Testis (tissue), 3 donors: ENCODE measurements around the gene GDPD5. TPM values are rescaled to one million over a fixed set of nuclear protein-coding genes. Genes with fewer than 3 reads are reported as not detected.

Source experiments
- DNase-seq: peaks from one replicate; pipeline ENCODE4 v3.0.0-alpha.2; 2019
- H3K27ac ChIP-seq, 2 donors: fragments of 200-600 bp; sonication (generic); one replicate each; pipeline ENCODE4 v1.5.1; 2019
- H3K27me3 ChIP-seq: fragments of 200-600 bp; sonication (generic); one replicate; pipeline ENCODE4 v1.5.1; 2019
- H3K36me3 ChIP-seq: fragments of 200-600 bp; sonication (generic); one replicate; pipeline ENCODE4 v1.5.1; 2017; ENCODE audit warnings: low read depth; ENCODE audit errors: missing control alignments
- H3K4me1 ChIP-seq: fragments of 200-600 bp; sonication (generic); one replicate; pipeline ENCODE4 v1.5.1; 2019
- H3K4me3 ChIP-seq, 2 donors: fragments of 200-600 bp; sonication (generic); one replicate each; pipeline ENCODE4 v1.5.1; 2017 to 2019
- H3K9me3 ChIP-seq: fragments of 200-600 bp; sonication (generic); one replicate; pipeline ENCODE4 v1.5.1; 2017
- CTCF ChIP-seq, 3 experiments: fragments of 450-650 bp in 2 of 3; fragments of 200-600 bp in 1 of 3; sonication (generic) in 1 of 3; IDR thresholded peaks; one replicate each; pipeline ENCODE4 v1.5.1; 2016 to 2019; ENCODE audit warnings: antibody characterized with exemption in 3 of 3, mild to moderate bottlenecking in 2 of 3, moderate library complexity in 1 of 3
- POLR2A ChIP-seq: fragments of 450-650 bp; IDR thresholded peaks from one replicate; pipeline ENCODE4 v1.6.1; 2017; ENCODE audit warnings: antibody characterized with exemption, mild to moderate bottlenecking, moderate library complexity
- WGBS, 2 donors: methylation state at CpG; one replicate each; pipeline ENCODE4 v1.1.5; 2018; 5-methylcytosine and 5-hydroxymethylcytosine counted together
- intact Hi-C: fragments of 100-400 bp; cut with DNase I; formaldehyde crosslinking; loops from one replicate; pipeline ENCODE4 v1.15.1; 2023; ENCODE audit warnings: low total_unique reads
- polyA plus RNA-seq: library from polyadenylated mRNA; stranded (reverse); fragments of 350-450 nt; fragmentation: Illumina TruSeq; extraction: RNeasy Lipid Tissue Mini Kit (QIAGEN cat#74804); gene quantifications from one replicate; pipeline ENCODE4 v1.2.3, GENCODE V29; 2014; ENCODE audit warnings: low read depth, low replicate concordance; ENCODE audit not compliant: insufficient read depth
- total RNA-seq, 2 donors: library from RNA; depleted of rRNA; stranded (reverse); fragments of >200 nt; gene quantifications; one replicate each; pipeline ENCODE4 v1.2.3, GENCODE V29; 2016

Gene GDPD5
- total and polyA plus RNA-seq, 3 donors from 2014 or later, result 43.3 to 99.5 (median 65.8) TPM

- Histone ChIP-seq H3K9me3 (no peaks in the 10 kb centered on the region), H3K27me3 (no peaks in the 10 kb centered on the region), H3K36me3 (no peaks in the 10 kb centered on the region), H3K27ac (no peak overlapping the region), H3K4me3 (no peak overlapping the region), H3K4me1 (peaks cover 5% of the 10 kb centered on the region)
- TF ChIP-seq POLR2A (no peak), CTCF (IDR thresholded peaks at IDR 0.05) (no peak)
- 76 to 84% methylated on average over 5 of the region's 5 CpGs for WGBS, 2 donors
- intact Hi-C loops, result no loop called here
- no peak for DNase-seq
These were observed 2.6 kb downstream of the GDPD5 start for GRCh38 chr11:75523189-75523588.

- H3K36me3 ChIP-seq, result no peaks in the 10 kb centered on the region
- intact Hi-C loops, result no loop called here
- no peak for TF ChIP-seq POLR2A
- TF ChIP-seq CTCF (IDR thresholded peaks at IDR 0.05), result no peak
- H3K4me1 ChIP-seq, result peaks cover 5% of the 10 kb centered on the region
- no peak for DNase-seq
- no peak overlapping the region for H3K27ac ChIP-seq
- H3K9me3 ChIP-seq, result no peaks in the 10 kb centered on the region
- H3K27me3 ChIP-seq, result no peaks in the 10 kb centered on the region
- WGBS, 2 donors, result 92 to 100% methylated on average over 7 of the region's 7 CpGs
- no peak overlapping the region for H3K4me3 ChIP-seq
These were observed 3.3 kb downstream of the GDPD5 start for GRCh38 chr11:75522286-75523044.

- no peak for DNase-seq
- intact Hi-C loops, result no loop called here
- TF ChIP-seq CTCF (IDR thresholded peaks at IDR 0.05) (no peak), POLR2A (no peak)
- Histone ChIP-seq H3K36me3 (no peaks in the 10 kb centered on the region), H3K4me3 (no peak overlapping the region), H3K4me1 (peaks cover 5% of the 10 kb centered on the region), H3K27ac (no peak overlapping the region), H3K27me3 (no peaks in the 10 kb centered on the region), H3K9me3 (no peaks in the 10 kb centered on the region)
- 86 to 96% methylated on average over 2 to 7 of the region's 7 CpGs for WGBS, 2 donors
These were observed 5.1 kb downstream of the GDPD5 start for GRCh38 chr11:75520688-75521087.

GRCh38 chr11:75518771-75519653 lies 6.7 kb downstream of the GDPD5 start:
- Histone ChIP-seq H3K4me1 (no peaks in the 10 kb centered on the region), H3K36me3 (no peaks in the 10 kb centered on the region), H3K27ac (no peak overlapping the region), H3K4me3 (no peak overlapping the region), H3K9me3 (no peaks in the 10 kb centered on the region), H3K27me3 (no peaks in the 10 kb centered on the region)
- no peak for DNase-seq
- TF ChIP-seq POLR2A, result no peak
- 82 to 86% methylated on average over 9 of the region's 9 CpGs for WGBS, 2 donors
- intact Hi-C loops, result no loop called here

- H3K36me3 ChIP-seq, result no peaks in the 10 kb centered on the region
- H3K27ac ChIP-seq, result no peak overlapping the region
- H3K4me1 ChIP-seq, result no peaks in the 10 kb centered on the region
- intact Hi-C loops, result no loop called here
- 80 to 92% methylated on average over 1 to 3 of the region's 3 CpGs for WGBS, 2 donors
- no peaks in the 10 kb centered on the region for H3K27me3 ChIP-seq
- no peaks in the 10 kb centered on the region for H3K9me3 ChIP-seq
- DNase-seq, result no peak
- H3K4me3 ChIP-seq, result no peak overlapping the region
- no peak for TF ChIP-seq POLR2A
- no peak for TF ChIP-seq CTCF (IDR thresholded peaks at IDR 0.05)
These were observed 7.6 kb downstream of the GDPD5 start for GRCh38 chr11:75518204-75518549.
